HG03575 (cell line): Measurements from ENCODE around the gene ACOXL.

ENCODE experiments used
- ATAC-seq: cut with Tn5 transposase; IDR thresholded peaks from one replicate; pipeline ENCODE4 v1.9.1; 2021; ENCODE audit not compliant: unreplicated experiment, insufficient number of reproducible peaks, low FRiP score; ENCODE audit errors: extremely low read depth

ACOXL gene

DNA sequence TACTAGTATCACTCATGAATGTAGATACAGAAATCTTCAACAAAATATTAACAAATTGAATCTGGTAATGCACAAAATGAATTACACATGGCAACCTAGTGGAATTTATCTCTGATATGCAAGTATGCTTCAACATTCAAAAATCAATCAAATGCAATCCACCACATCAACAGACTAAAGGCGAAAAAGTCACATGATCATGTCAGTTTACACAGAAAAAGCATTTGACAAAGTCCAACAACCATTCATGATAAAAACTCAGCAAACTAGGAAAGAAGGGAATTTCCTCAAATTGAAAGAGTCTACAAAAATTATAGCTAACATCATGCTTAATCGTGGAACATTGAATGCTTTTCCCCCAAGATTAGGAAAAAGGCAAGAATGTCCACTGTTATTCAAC, 237.8 kb downstream of the ACOXL start:
- ATAC-seq: no peak

- no peak for ATAC-seq
Observed at GRCh38 chr2:110971811-110972210, 239.4 kb downstream of the ACOXL start.

GRCh38 chr2:110973262-110973661, 240.9 kb downstream of the ACOXL start:
- no peak for ATAC-seq

GRCh38 chr2:110977403-110977802, 245.0 kb downstream of the ACOXL start:
- ATAC-seq: no peak

- no peak for ATAC-seq
Observed at GRCh38 chr2:110978148-110978547, 245.8 kb downstream of the ACOXL start.

- no peak for ATAC-seq
Observed at GRCh38 chr2:110978756-110979470, 246.5 kb downstream of the ACOXL start.

- ATAC-seq: no peak
Observed at GRCh38 chr2:110979471-110980338, 247.3 kb downstream of the ACOXL start.

GRCh38 chr2:110980339-110981062, 248.1 kb downstream of the ACOXL start:
- no peak for ATAC-seq

- no peak for ATAC-seq
Observed at GRCh38 chr2:110983133-110983532, 250.8 kb downstream of the ACOXL start.

DNA sequence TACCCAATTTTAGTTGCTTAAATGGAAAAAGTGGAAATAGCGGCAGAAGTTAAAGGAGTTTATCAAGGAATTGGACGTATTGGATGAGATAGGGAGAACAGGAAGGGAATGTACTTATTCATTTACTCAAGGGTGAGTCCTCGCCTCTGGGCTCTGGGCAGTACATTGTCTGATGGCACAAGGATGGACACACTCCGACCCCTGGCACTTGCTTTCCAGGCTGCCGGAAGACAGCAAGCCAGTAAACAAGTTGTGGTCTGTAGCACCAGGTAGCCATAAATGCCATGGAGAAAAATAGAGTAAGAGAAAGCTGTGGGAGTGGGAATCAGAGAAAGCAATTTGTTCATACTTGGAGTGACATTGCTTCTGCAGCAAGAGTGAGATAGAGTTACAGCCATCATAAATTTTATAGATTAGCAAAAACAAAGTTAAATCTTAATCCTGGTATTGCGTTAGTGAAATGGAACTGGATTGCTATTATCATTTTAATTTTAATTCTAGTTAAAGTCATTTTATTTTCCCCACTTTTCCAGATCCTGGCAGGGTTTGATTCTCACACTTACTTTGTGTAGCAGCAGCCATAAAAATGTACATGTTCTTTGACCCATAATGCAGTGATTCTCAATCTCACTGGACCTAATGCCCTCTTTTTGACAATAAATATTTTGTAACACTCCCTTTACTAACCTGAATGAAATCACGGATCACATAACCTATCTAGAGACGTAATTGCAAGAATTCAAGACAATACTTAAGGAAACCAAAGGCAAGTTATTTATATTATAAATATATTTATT, 252.5 kb downstream of the ACOXL start:
- no peak for ATAC-seq

- ATAC-seq: no peak
Observed at GRCh38 chr2:110990440-110990839, 258.1 kb downstream of the ACOXL start.

DNA sequence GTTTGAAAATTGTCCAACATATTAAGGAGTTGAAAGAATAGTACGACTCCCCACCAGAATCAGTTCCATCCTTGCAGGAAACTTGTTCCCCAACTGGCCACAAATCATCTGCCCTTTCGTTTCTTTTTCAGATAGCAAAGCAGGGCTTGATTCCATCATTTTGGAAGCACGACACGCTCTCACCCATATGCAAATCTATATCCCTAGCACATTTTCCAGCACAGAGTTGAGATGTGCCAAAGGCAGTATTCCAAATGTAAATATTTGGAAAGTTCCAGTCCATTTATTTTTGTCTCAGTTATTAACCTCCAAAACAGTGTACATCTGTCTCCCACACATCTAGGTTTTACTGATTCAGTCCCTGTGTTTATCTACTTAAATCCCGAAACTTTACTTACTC, 259.5 kb downstream of the ACOXL start:
- ATAC-seq: no peak

- ATAC-seq: no peak
Observed at GRCh38 chr2:110992886-110993285, 260.5 kb downstream of the ACOXL start.

GRCh38 chr2:110993557-110994231, 261.3 kb downstream of the ACOXL start:
- ATAC-seq: no peak

DNA sequence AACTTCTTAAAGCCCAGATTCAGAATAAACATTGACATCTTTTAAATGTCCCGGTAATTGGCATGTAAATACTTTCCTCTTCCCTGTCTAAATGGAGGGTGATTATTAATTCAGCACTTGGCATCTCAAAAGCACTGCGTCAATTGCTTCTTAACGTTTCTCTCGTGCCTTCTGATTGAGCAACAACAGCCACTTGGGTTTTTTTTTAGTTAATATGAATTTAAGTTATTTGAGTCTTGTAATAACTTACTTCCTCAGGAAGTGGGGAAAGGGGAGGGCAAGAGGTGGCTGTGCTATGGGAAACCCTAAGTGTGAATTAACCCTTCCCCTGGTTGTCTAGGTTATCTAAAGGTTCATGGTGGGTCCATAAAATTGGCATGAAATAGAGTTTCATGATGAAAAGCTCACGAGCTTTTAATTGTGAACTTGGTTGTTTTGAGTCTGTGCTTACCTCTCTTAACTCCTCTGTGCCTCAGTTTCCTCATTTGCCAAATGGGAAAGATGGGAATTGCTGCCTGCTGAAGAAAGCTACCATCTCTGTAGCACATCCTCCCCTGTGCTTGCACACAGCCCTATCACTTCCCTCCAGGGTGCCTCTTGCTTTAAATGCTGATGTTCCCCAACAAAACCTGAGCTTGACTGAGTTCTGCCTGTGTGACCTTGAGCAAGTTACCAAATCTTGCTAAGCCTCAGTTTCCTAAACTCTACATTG, 262.0 kb downstream of the ACOXL start:
- no peak for ATAC-seq

GRCh38 chr2:110995911-110996310, 263.5 kb downstream of the ACOXL start:
- no peak for ATAC-seq

- no peak for ATAC-seq
Observed at GRCh38 chr2:110997331-110998045, 265.1 kb downstream of the ACOXL start.
